Stimulated activated CD8-positive, alpha-beta memory T cell treated with anti-CD3 and anti-CD28 coated beads, Interleukin-2, amount 100 ng/mL, for 48 hours (primary cell): Measurements from ENCODE around the gene CCP110.

Experiments
- DNase-seq, 2 donors: peaks; one replicate each; pipeline ENCODE4 v3.0.0-alpha.2; 2020; ENCODE audit warnings: low read depth in 2 of 2

Gene CCP110

DNA sequence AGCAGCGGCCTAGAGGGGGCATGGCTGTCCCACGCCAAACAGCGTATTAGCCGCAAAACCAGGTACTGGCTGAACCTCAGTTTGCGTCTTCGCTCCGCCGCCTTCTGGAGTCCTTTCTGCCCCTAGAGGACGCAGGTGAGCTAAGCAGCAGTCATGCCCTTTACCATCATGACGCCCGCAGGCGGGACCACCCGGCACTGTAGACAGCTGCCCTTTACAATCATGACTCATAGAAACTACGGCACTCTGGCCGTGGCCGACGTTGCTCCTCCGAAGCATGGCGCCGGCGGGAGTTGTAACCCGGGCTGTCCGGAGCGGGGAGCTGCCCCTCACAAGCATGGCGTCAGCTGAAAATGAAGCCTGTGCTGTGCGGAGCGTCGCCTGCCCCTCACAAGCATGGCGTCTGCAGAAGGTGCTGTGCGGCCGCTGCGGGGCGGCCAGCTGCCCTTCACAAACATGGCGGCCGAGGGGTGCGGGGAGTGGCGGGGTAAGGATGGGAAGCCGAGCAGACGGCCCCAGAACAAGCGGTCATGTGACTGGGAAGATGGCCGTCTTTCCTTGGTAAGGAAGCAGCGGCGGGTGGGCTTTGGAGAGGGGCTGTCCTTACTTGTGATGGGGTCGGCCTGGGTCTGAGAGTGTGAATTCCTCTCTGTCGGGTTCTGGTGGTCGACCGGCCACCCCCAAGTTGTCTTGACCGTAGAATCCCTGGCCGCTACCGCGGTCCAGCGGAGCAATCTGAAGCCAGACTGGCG, 31.6 kb downstream of the CCP110 start, which contains the start of gene VPS35L:
Gene VPS35L (plus strand): TSS at position 518 of the 752 bp plus-strand sequence. CDS start 27 bp downstream, at position 545.
- peak; percentile 88 to 92 for DNase-seq

DNA sequence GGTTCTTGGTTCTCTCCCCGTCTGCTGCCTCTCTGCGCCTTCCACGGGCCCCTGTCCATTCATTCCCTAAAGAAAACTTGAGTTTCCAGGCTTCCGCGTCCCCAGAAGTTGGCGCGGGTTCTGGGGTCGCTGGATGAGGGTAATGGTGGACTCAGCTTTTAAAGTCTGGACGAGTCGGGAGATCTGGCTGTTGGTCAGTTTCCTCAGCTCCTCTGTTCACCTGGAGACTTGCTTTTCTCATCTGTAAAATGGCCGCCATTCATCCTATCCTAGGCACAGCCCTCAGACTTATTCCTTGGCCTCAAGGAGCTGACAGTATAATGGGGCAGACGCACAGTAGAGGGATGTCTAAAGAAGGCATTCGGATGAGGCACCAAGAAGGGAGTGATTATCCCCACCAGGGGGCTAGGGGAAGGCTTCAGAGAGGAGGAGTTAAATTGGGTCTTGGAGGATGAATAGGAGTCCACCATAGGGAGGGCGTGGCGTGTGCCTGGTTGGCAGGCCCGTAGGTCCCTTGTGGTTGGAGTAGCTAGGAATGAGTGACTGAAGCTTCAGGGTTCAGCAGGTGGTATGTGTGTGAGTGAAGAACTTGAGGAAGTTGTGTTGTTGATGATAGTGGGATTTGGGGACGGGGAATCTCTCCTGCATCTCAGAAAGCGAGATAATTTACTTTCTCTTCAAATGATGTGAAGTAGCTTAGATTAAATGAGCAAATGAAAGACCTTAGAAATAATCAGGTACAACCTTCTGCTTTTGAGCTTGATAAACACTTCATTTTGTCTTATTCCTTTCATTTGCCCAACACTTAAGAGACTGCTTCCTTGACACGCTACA, 32.4 kb downstream of the CCP110 start:
- no peak for DNase-seq

GRCh38 chr16:19559242-19559910, 35.6 kb downstream of the CCP110 start:
- no peak for DNase-seq

DNA sequence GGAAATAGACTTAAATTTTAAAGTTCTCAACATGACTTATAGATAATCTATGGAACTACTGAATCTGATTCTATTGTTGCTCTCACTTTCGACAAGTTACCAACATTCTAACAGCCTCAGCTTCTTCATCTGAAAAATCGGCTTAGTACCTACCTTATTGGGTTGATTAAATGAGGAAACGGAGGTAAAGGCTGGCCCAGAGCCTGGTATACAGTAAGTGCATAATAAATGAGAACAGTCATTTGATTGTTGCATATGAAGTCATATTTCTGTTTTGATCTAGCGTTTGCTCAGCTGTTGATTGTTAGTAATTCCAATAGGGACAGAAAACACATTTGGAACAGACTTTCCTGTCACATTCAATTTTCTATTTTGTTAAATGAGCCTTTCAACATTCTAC, 36.3 kb downstream of the CCP110 start:
- DNase-seq, result no peak

- no peak for DNase-seq
Observed at GRCh38 chr16:19563377-19563776, 39.6 kb downstream of the CCP110 start.

GRCh38 chr16:19566362-19566761, 42.6 kb downstream of the CCP110 start:
- no peak for DNase-seq

DNA sequence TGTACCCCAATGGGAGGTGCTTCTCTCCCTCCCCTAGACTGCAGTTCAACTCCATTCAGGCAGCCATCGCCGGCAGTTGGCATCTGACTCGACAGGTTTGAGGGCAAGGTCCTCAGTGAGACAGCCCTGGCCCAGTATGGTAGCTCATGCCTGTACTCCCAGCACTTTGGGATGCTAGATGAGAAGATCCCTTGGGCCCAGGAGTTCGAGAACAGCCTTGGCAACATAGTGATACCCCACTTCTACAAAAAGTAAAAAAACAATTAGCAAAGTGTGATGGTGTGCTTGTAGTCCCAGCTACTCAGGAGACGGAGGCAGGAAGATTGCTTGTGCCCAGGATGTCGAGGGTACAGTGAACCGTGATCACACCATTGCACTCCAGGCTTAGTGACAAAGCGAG, 43.8 kb downstream of the CCP110 start:
- DNase-seq, result no peak

DNA sequence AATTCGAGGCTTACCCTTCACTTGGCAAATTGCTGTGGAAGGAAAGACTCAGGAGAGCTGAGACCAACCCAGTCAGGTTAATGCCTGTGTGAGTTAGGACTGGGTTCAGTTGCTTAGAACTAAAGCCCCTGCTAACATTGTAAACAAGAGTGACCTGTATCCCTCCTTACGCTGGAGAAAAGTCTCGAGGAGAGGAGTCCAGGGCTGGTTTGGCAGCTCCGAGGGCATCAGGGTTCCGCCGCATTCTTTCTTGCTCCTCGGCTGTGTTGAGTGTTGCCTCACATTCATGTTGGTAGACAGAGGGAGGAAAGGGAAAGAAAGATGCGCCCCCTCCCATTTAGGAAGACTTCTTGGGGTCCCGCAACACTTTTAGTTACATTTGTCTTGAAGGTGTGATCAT, 50.3 kb downstream of the CCP110 start:
- DNase-seq, result no peak

GRCh38 chr16:19574615-19575014, 50.9 kb downstream of the CCP110 start:
- no peak for DNase-seq

DNA sequence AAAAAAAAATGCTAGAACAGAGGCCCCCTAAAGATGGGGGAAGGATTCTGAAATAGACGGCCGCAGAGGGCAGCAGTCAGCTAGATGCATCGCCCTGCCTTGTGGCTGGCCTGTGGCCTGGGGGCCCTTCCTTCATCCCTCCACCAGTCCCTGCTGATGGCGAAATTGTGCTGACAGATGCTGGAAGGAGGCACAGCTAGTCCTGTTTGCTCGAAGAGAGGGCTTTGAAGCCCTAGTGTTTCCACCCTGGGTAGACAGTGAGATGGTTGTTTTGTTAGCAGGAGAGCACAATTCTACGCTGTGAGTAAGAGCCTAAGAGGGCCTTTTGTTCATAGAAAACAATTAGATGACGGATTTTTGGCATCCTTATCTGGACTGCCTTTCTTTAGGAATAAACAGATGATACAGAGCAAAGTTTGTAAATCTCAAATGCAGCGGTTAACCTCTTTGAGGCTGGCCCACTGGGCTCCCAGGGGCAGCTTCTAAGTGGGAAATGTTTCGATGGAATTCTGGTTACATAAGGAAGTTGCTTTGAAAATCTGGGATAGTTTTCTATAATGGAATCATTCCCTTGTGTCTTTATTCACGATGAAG, 54.7 kb downstream of the CCP110 start:
- no peak for DNase-seq

DNA sequence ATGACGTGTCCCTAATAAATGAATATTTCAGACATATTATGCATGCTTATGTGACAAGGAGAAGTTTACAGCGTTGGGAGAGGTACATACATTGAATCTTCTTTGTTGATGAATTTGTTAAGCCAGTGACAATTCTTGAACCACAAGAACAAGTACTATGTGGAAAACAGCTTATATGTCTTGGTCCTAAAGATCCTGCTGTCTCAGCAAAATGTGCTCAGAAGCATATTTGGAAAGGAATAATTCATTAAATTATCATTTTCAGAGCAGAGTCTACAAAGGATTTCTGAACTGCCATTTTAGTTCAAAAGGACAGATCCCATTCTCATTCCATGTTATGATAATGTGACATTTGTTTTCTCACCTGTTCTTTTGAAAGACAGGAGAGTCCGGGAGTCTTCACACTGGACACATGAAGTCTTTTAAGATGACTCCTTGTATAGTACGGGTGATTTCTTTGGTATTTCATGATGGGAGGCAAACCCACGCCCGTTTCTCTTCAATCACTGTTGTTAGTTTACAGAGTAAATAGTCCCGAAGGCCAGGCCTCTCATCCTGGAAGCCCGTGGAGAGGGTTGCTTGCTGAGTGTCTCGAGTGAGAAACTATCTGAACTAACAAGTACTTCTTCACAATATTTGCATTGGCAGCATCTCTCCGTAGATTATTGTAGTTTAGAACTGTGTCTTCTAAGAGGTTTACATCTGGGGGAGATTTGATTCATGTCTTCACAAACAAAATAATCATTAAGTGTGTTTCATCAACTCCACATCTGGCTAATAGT, 58.5 kb downstream of the CCP110 start:
- no peak for DNase-seq

DNA sequence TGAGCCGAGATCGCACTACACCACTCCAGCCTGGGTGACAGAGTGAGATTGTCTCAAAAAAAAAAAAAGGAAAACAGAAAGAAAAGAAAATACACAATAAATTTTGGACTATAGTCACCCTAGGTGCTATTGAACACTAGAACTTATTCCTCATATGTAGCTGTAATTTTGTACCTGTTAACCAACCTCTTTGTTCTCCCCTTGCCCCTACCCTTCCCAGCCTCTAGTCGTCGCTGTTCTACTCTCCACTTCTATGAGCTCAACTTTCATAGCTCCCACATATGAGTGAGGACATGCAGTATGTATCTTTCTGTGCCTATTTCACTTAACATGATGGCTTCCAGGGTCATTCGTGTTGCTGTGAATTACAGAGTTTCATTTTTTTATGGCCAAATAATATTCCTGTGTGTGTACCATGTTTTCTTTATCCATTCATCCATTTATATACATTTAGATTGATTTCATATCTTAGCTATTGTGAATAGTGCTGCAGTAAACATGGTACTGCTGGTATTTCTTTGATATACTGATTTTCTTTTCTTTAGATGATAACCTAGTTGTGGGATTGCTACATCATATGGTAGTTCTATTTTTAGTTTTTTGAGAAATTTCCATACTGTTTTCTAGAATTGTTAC, 60.0 kb downstream of the CCP110 start:
- no peak for DNase-seq

- no peak for DNase-seq
Observed at GRCh38 chr16:19588661-19589060, 64.9 kb downstream of the CCP110 start.

DNA sequence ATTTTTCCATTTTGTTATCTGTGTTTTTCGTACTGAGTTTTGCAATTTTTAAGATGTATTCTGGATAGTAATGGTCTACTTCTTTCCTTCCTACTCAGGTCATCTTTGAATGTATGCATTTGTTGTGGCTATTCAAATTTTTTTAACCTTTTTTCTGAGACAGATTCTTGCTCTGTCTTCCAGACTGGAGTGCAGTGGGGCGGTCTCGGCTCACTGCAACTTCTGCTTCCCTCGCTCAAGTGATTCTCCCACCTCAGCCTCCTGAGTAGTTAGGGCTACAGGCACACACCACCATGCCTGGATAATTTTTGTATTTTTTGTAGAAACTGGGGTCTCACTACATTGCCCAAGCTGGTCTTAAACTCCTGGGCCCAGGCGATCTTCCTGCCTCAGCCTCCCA, 65.4 kb downstream of the CCP110 start:
- DNase-seq, result no peak

GRCh38 chr16:19589771-19590302, 66.1 kb downstream of the CCP110 start:
- no peak for DNase-seq

DNA sequence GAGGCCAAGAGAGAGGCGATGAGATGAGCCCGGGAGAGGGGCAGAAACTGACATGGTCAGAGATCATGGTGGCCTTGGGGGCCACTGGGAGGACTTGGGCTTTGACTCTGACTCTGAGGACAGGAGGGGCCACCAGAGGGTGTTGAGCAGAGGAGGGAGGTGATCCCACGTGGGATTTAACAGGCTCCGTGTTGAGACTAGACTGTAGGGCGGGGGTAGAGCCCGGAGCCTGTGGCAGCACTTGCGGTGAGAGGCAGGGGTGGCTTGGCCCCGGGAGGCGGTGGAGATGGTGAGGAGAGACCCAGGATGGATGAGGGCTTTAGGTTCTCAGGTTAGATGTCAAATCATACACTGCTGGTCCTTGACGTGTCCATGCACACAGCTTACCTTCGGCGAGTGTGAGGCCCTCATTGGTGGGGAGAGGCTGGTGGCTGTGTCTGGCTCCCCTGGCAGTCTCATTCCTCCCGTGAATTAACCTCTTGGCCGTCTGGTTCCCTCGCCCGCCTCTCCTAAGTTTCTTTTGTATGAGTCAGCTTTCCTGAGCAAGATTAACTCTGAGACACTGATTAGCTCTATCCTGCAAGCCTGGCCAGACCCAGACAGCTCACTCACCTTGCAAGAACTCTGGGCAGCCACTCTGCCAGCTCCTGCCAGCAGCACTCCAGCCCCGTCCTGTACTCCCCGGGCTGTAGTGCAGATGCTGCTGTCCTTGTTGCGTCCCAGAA, 71.5 kb downstream of the CCP110 start:
- no peak for DNase-seq

- no peak for DNase-seq
Observed at GRCh38 chr16:19598805-19599510, 75.2 kb downstream of the CCP110 start.

DNA sequence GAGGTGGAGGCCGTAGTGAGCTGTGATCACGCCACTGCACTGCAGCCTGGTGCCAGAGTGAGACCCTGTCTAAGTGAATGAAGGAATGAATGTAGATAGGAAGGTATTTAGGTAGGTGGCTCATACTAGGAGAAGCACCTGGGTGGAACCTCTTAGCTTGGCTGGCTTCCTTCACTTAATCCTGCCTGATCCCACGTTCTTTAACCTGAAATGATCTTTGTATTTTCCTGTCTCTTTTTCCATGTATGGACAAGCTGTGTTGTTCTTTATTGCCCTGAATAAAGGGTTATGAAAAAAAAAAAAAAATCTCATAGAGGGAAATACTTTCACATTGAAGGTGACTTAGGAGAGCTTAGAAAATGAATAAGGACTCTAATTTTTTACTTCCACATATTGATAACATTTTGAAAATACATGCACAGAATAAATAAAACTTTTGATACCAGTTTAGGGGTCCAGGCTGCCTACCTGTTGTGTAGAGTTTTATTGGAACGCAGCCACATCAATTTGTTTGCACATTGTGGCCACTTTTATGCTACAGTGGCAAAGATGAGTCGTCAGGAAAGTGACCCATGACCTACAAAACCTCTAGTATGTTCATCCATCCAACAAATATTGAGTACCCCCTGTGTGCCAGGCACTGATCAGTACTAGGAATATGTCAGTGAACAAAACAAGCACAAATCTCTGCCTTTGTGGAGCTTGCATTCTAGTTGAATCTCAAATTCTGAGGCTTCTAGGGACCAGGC, 76.4 kb downstream of the CCP110 start:
- no peak for DNase-seq
